A549 (cell line): ENCODE measurements around the gene TRPV4.
"Not testable (repeated sequence)": the region's sequence is repeated elsewhere in the genome, so short reads cannot be mapped to it uniquely, and the experiment has no call there.

Experiments used
- CHD2 ChIP-seq: fragments of 150-350 bp; IDR thresholded peaks from 2 replicates; pipeline ENCODE4 v1.6.1; 2014; ENCODE audit warnings: low read length; ENCODE audit not compliant: partially characterized antibody
- CTCF ChIP-seq: fragments of >200 bp; sonication (Bioruptor Twin); formaldehyde crosslinking; IDR thresholded peaks from 3 replicates; pipeline ENCODE4 v1.5.1; 2016
- ELK1 ChIP-seq: fragments of 150-350 bp; IDR thresholded peaks from 2 replicates; pipeline ENCODE4 v1.6.1; 2014; ENCODE audit warnings: low read depth, mild to moderate bottlenecking, low read length
- EP300 ChIP-seq, 2 experiments: fragments of >200 bp; sonication (Bioruptor Twin); formaldehyde crosslinking; IDR thresholded peaks; 2 replicates in 1 of 2; 3 replicates in 1 of 2; pipeline ENCODE4 v1.6.1; 2016 to 2017
- FOSB ChIP-seq: fragments of 250-450 bp; sonication (Bioruptor Pico); IDR thresholded peaks from 2 replicates; pipeline ENCODE4 v1.5.0; 2020; ENCODE audit warnings: mild to moderate bottlenecking, moderate library complexity
- HMGXB4 ChIP-seq: fragments of 250-450 bp; sonication (Bioruptor Pico); IDR thresholded peaks from 2 replicates; pipeline ENCODE4 v1.5.0; 2021; ENCODE audit warnings: mild to moderate bottlenecking, moderate library complexity, borderline replicate concordance
- KDM1A ChIP-seq: fragments of 200-600 bp; sonication (generic); IDR thresholded peaks from 2 replicates; pipeline ENCODE4 v1.6.1; 2016; ENCODE audit warnings: low read depth, mild to moderate bottlenecking
- NR3C1 ChIP-seq: fragments of >200 bp; sonication (Bioruptor Twin); formaldehyde crosslinking; IDR thresholded peaks from 3 replicates; pipeline ENCODE4 v1.6.1; 2017
- POLR2A ChIP-seq: IDR thresholded peaks from 2 replicates; pipeline ENCODE4 v1.6.1; 2012; ENCODE audit warnings: mild to moderate bottlenecking, low read length
- REST ChIP-seq: fragments of 200-600 bp; sonication (generic); IDR thresholded peaks from 2 replicates; pipeline ENCODE4 v1.6.1; 2016; ENCODE audit warnings: antibody characterized with exemption, mild to moderate bottlenecking, moderate library complexity
- RNF2 ChIP-seq: fragments of 200-600 bp; sonication (generic); IDR thresholded peaks from 2 replicates; pipeline ENCODE4 v1.6.1; 2016; ENCODE audit warnings: low read depth, mild to moderate bottlenecking, antibody characterized with exemption, moderate library complexity, borderline replicate concordance
- SMC3 ChIP-seq: fragments of >200 bp; sonication (Bioruptor Twin); formaldehyde crosslinking; IDR thresholded peaks from 3 replicates; pipeline ENCODE4 v1.6.1; 2018; ENCODE audit warnings: inconsistent platforms
- USF2 ChIP-seq: fragments of 450-650 bp; IDR thresholded peaks from 2 replicates; pipeline ENCODE4 v1.6.1; 2014; ENCODE audit warnings: antibody characterized with exemption

- TF ChIP-seq CTCF; CHD2; KDM1A; POLR2A; REST; EP300 (IDR thresholded peaks at IDR 0.05); NR3C1; RNF2; USF2; ELK1; SMC3; FOSB (CRISPR knock-in tag); HMGXB4 (CRISPR knock-in tag): not testable (repeated sequence)
These were observed 29.3 kb upstream of the TRPV4 start for GRCh38 chr12:109862491-109862890.
